OCI-LY1 (cell line): ENCODE measurements around the gene STRN4.
A peak's percentile ranks its signal among the peaks of the same experiment; 100 is the strongest.

Experiments used
- H2AFZ ChIP-seq: fragments of 200-600 bp; sonication (generic), shearing (Covaris generic); 2 replicates; pipeline ENCODE4 v1.6.0; 2014; ENCODE audit warnings: antibody characterized with exemption, mild to moderate bottlenecking, low read length
- H3F3A ChIP-seq: fragments of 200-600 bp; sonication (generic), shearing (Covaris generic); 2 replicates; pipeline ENCODE4 v1.6.0; 2014; ENCODE audit warnings: mild to moderate bottlenecking, antibody characterized with exemption, low read length, moderate library complexity; ENCODE audit not compliant: insufficient read depth
- H3K27ac ChIP-seq: fragments of 200-600 bp; sonication (generic); 2 replicates; pipeline ENCODE4 v1.5.1; 2014; ENCODE audit warnings: low read length, mixed run types, mild to moderate bottlenecking, low read depth; ENCODE audit not compliant: poor library complexity, severe bottlenecking
- H3K27me3 ChIP-seq: fragments of 200-600 bp; sonication (generic); 2 replicates; pipeline ENCODE4 v1.6.0; 2014; ENCODE audit warnings: antibody characterized with exemption, mild to moderate bottlenecking, low read length, moderate library complexity; ENCODE audit not compliant: insufficient read depth
- H3K36me3 ChIP-seq: fragments of 200-600 bp; sonication (generic); 2 replicates; pipeline ENCODE4 v1.6.1; 2014; ENCODE audit warnings: mild to moderate bottlenecking, antibody characterized with exemption, low read length, moderate library complexity, mixed read lengths; ENCODE audit not compliant: insufficient read depth
- H3K4me1 ChIP-seq: fragments of 200-600 bp; sonication (generic); 2 replicates; pipeline ENCODE4 v1.5.1; 2014; ENCODE audit warnings: mild to moderate bottlenecking, low read length, moderate library complexity; ENCODE audit not compliant: insufficient read depth, severe bottlenecking
- H3K4me2 ChIP-seq: fragments of 200-600 bp; sonication (generic), shearing (Covaris generic); 2 replicates; pipeline ENCODE4 v1.6.1; 2014; ENCODE audit warnings: low read length
- H3K4me3 ChIP-seq: fragments of 200-600 bp; sonication (generic); 2 replicates; pipeline ENCODE4 v1.5.1; 2014; ENCODE audit warnings: low read length, low read depth, mild to moderate bottlenecking, mixed read lengths; ENCODE audit not compliant: poor library complexity, severe bottlenecking
- H3K79me2 ChIP-seq: fragments of 200-600 bp; shearing (Covaris generic); 2 replicates; pipeline ENCODE4 v1.6.1; 2016; ENCODE audit warnings: mixed run types, low read length, mixed read lengths; ENCODE audit not compliant: insufficient read depth
- H3K9ac ChIP-seq: fragments of 200-600 bp; sonication (generic), shearing (Covaris generic); 2 replicates; pipeline ENCODE4 v1.6.1; 2014; ENCODE audit warnings: mild to moderate bottlenecking, low read length, mixed read lengths
- H3K9me2 ChIP-seq: fragments of 200-600 bp; sonication (generic), shearing (Covaris generic); 2 replicates; pipeline ENCODE4 v1.6.1; 2014; ENCODE audit warnings: low read depth, mild to moderate bottlenecking, low read length, mixed read lengths
- H3K9me3 ChIP-seq: fragments of 200-600 bp; shearing (Covaris generic); 2 replicates; pipeline ENCODE4 v1.6.1; 2014; ENCODE audit warnings: low read length, mixed read lengths
- H4K20me1 ChIP-seq: fragments of 200-600 bp; sonication (generic), shearing (Covaris generic); 2 replicates; pipeline ENCODE4 v1.6.0; 2016; ENCODE audit warnings: mild to moderate bottlenecking, low read length; ENCODE audit not compliant: insufficient read depth
- EZH2 ChIP-seq: fragments of 200-600 bp; sonication (generic), shearing (Covaris generic); IDR thresholded peaks from 2 replicates; pipeline ENCODE4 v1.8.0; 2017; ENCODE audit warnings: borderline replicate concordance, mixed run types, mild to moderate bottlenecking, antibody characterized with exemption, low read length, moderate library complexity, mixed read lengths
- TF ChIP-seq, protein P1 (sequence below): fragments of 200-600 bp; sonication (generic), shearing (Covaris generic); IDR thresholded peaks from 2 replicates; pipeline ENCODE4 v1.5.1; 2017; ENCODE audit warnings: mild to moderate bottlenecking, antibody characterized with exemption, low read length, moderate library complexity, mixed read lengths

The STRN4 gene

DNA sequence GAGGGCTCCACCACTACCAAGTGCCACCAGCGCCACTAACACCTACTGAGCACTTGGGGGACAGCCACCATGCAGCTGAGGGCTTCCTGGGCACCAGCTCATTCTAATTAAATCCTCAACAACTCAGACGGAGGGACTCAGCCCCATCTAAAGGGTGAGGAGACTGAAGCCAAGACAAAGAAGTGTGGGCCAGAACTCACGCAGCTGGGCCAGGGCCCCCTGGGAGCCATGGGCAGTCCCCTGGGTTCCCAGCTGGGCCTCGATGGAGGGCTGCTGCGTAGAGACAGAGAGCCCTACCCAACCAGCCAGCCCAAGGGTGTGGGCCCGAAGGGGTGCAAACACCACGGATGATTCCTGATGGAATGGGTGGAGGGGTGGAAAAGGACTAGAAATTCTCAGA lies 16.6 kb downstream of the STRN4 start:
- TF ChIP-seq EZH2, result no peak
- TF ChIP-seq, protein P1, sequence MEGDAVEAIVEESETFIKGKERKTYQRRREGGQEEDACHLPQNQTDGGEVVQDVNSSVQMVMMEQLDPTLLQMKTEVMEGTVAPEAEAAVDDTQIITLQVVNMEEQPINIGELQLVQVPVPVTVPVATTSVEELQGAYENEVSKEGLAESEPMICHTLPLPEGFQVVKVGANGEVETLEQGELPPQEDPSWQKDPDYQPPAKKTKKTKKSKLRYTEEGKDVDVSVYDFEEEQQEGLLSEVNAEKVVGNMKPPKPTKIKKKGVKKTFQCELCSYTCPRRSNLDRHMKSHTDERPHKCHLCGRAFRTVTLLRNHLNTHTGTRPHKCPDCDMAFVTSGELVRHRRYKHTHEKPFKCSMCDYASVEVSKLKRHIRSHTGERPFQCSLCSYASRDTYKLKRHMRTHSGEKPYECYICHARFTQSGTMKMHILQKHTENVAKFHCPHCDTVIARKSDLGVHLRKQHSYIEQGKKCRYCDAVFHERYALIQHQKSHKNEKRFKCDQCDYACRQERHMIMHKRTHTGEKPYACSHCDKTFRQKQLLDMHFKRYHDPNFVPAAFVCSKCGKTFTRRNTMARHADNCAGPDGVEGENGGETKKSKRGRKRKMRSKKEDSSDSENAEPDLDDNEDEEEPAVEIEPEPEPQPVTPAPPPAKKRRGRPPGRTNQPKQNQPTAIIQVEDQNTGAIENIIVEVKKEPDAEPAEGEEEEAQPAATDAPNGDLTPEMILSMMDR, result no peak
- no peak overlapping the region for H3K4me2 ChIP-seq
- H3K9ac ChIP-seq, result no peak overlapping the region
- H3K9me2 ChIP-seq, result no peaks in the 10 kb centered on the region
- H3K79me2 ChIP-seq, result no peaks in the 10 kb centered on the region
- H3K27me3 ChIP-seq, result no peaks in the 10 kb centered on the region
- H3K4me3 ChIP-seq, result no peak overlapping the region
- no peaks in the 10 kb centered on the region for H3K9me3 ChIP-seq
- no peaks in the 10 kb centered on the region for H3F3A ChIP-seq
- H3K27ac ChIP-seq, result no peak overlapping the region
- peaks cover 93% of the 10 kb centered on the region for H3K36me3 ChIP-seq
- H3K4me1 ChIP-seq, result no peaks in the 10 kb centered on the region
- H2AFZ ChIP-seq, result no peak overlapping the region
- H4K20me1 ChIP-seq, result no peaks in the 10 kb centered on the region

GRCh38 chr19:46728693-46729339 lies 17.4 kb downstream of the STRN4 start:
- Histone ChIP-seq H3K4me2 (no peak overlapping the region), H3F3A (no peaks in the 10 kb centered on the region), H3K9me3 (no peaks in the 10 kb centered on the region), H4K20me1 (no peaks in the 10 kb centered on the region), H3K9me2 (no peaks in the 10 kb centered on the region), H3K9ac (no peak overlapping the region), H2AFZ (no peak overlapping the region), H3K79me2 (no peaks in the 10 kb centered on the region), H3K4me1 (no peaks in the 10 kb centered on the region), H3K27ac (no peak overlapping the region), H3K27me3 (no peaks in the 10 kb centered on the region), H3K36me3 (peaks cover 93% of the 10 kb centered on the region), H3K4me3 (no peak overlapping the region)
- TF ChIP-seq, protein P1, result peak; percentile 93
- no peak for TF ChIP-seq EZH2

DNA sequence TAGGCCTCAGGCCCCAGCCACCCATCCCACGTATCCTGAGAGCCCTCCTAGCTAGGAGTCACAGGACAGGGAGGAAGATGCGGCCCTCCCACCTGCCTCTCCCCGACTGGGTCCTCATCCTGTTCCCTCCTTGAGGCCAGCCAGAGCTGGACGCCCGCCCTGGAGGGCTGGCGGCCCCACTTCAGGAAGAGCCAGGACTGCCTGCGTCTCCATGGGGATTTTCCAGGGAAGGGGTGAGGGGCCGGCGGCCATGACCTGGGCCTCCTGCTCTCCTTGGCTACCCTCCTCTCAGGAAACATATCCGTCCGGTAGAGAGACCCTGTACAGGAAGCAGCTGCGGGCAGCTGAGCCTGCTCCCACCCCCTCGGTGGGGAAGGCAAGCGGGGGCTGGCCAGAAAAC lies 18.0 kb downstream of the STRN4 start:
- Histone ChIP-seq H3K9me2 (no peaks in the 10 kb centered on the region), H3K4me3 (no peak overlapping the region), H3K27ac (no peak overlapping the region), H2AFZ (no peak overlapping the region), H3K4me1 (peaks cover 4% of the 10 kb centered on the region), H3K4me2 (no peak overlapping the region), H3K36me3 (peaks cover 93% of the 10 kb centered on the region), H3K9me3 (no peaks in the 10 kb centered on the region), H3K9ac (no peak overlapping the region), H3K79me2 (no peaks in the 10 kb centered on the region), H3K27me3 (no peaks in the 10 kb centered on the region), H4K20me1 (no peaks in the 10 kb centered on the region), H3F3A (no peaks in the 10 kb centered on the region)
- TF ChIP-seq EZH2, result no peak
- TF ChIP-seq, protein P1, result no peak
